COLO668 (cell line): ENCODE data around the gene MDP1.
A peak's percentile ranks its signal among the peaks of the same experiment; 100 is the strongest.

Source experiments
- DNase-seq: peaks from one replicate; lab custom pipeline; 2025; ENCODE audit not compliant: unreplicated experiment; lab: John Stamatoyannopoulos, UW

MDP1 gene

DNA sequence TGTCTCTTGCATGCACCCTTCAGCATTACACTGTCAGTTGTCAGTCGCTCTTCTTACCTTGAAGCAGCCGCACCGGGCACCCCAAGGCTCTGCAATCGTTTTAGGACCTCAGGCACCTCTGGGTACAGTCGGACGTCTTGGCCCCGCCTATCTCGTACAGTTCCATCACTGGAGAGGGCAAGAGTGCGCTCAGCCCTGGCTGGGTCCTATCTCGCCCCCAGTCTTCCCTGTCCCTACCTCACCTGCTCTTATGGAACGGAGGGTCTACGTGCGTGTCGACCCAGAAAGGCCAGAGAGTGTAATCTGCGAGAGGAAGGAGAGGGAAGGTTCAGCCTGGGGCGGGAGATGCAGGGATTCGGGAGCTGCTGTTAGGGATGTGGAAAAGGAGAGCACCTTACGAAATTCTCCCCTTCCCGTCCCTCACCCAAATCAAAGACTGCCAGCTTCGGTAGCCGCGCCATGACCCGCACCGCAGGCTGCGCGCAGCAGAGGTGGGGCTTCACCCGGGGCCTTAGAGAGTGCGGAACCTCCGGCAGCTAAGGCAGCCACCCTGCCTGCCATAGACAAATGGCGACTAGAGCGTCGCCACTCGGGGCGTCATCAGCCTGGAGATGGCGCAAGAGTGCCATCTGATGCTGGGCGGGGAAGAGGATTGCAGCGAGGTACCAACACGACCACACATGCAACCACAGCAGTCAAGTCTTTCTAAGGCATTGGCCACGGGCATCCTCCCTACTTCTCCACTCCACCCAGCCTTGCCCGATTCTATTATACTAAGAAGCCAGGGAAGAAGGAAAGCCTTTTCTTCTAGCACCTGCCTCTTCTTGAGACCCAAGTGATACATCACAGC, at the start of gene MDP1:
Gene MDP1 (minus strand): TSS at position 572 of the 850 bp plus-strand sequence. CDS start 111 bp downstream, at position 461.
- peak; percentile 92 for DNase-seq

- DNase-seq, result no peak
These were observed 48.4 kb upstream of the MDP1 start for GRCh38 chr14:24264298-24264697.

GRCh38 chr14:24263848-24264247, 48.0 kb upstream of the MDP1 start:
- DNase-seq, result no peak

- DNase-seq, result no peak
These were observed 47.2 kb upstream of the MDP1 start, which contains the start of gene TGM1 for GRCh38 chr14:24262821-24263733. Gene TGM1, minus strand, starts transcription at chr14:24263177. Its CDS starts 825 bp downstream, at chr14:24262352.

DNA sequence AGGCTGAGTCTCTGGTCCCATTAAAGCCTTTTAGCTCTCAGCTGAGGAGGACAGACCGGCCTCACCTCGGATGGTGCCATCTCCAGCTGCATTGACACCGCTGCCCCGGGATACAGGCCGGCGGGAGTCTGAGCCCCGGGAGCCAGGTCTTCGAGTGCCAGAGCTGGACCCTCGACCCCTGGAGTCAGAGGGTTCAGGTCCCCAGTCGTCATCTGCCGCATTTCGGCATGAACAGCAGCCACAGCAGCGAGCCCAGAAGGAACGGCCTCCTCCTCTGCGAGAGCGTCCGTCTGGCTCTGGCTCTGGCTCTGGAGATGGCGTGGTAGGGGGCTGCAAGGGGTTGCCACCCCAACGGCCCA, 46.1 kb upstream of the MDP1 start:
- DNase-seq, result no peak

- DNase-seq, result no peak
These were observed 45.5 kb upstream of the MDP1 start for GRCh38 chr14:24261256-24261968.

DNA sequence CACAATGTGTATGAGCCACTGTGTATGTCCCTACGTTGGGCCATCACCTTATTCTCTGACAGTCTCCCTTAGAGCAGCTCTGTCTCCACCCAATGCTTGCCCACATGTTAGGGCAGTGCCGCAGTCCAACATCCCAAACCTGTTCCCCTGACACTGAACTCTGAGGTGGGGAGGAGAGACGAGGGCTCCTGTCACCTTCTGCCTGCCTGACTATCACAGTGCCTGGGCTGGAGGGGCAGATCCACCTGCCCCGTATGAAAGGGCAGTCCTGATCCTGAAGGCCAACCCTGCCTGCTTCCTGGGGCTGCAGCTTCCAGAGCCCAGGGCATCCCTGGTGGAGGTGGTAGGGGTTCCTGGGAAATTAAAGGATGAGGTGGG, 44.9 kb upstream of the MDP1 start:
- no peak for DNase-seq

- no peak for DNase-seq
These were observed 44.3 kb upstream of the MDP1 start for GRCh38 chr14:24260026-24260779.

- no peak for DNase-seq
These were observed 43.6 kb upstream of the MDP1 start for GRCh38 chr14:24259282-24260025.

GRCh38 chr14:24258548-24259265, 42.8 kb upstream of the MDP1 start:
- DNase-seq, result no peak

- no peak for DNase-seq
These were observed 42.3 kb upstream of the MDP1 start for GRCh38 chr14:24258119-24258518.

- DNase-seq, result no peak
These were observed 41.1 kb upstream of the MDP1 start for GRCh38 chr14:24256960-24257359.

DNA sequence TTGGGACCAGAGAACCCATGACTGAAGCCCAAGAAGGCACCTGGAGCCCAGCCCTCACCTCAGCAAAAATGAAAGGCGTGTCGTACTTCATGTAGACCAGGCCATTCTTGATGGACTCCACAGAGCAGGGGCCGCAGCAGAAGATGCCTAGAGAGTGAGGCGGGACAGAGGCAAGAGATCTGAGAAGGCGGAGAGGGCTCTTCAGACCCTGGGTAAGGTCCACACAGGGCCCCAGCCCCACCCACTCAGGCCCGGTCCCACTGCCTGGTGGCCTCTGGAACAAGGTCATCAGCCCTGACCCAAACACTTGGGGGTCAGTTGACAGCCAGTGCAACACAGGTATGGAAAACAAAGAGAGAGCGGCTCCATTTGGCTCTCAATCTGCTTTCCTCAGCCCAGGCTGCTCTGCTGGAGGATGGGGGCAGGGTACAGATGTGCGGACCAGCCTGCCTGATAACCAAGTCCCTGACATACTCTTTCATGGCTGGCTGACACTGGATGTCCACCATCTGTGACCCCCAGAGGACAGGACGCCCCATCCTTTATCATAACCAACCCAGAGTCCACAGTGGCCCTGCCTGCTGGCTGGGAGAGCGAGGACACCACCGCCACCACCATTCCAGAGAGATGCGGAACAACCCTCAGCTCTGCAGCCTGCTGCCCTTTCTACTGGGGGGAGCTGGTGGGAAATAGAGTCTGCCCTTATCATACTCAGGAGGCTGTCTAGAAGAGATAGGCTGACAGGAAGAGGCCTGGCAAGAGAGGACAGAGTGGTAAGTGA, 40.3 kb upstream of the MDP1 start:
- no peak for DNase-seq

- no peak for DNase-seq
These were observed 39.6 kb upstream of the MDP1 start for GRCh38 chr14:24255438-24255837.

GRCh38 chr14:24254630-24255392, 38.9 kb upstream of the MDP1 start:
- DNase-seq, result no peak

GRCh38 chr14:24253936-24254335, 38.1 kb upstream of the MDP1 start:
- DNase-seq, result no peak

- no peak for DNase-seq
These were observed 36.6 kb upstream of the MDP1 start for GRCh38 chr14:24252289-24253124.
